Right lobe of liver (tissue), 6 donors: ENCODE data around the gene DNAJA2. TPM values are rescaled to one million over a fixed set of nuclear protein-coding genes. Genes with fewer than 3 reads are reported as not detected.
"Not testable (repeated sequence)": the region's sequence is repeated elsewhere in the genome, so short reads cannot be mapped to it uniquely, and the experiment has no call there.

Experiments used
- ATAC-seq, 4 donors: fragments of 200-7000 bp; cut with Tn5 transposase; one replicate each; pipeline ENCODE4 v1.9.1; 2020; ENCODE audit warnings: mild to moderate bottlenecking in 4 of 4, moderate library complexity in 4 of 4
- DNase-seq, 3 donors: peaks; one replicate each; pipeline ENCODE4 v3.0.0-alpha.2; 2020
- H3K27ac ChIP-seq, 3 donors: fragments of 200-600 bp; one replicate each; pipeline ENCODE4 v1.8.0; 2022
- H3K27me3 ChIP-seq, 2 donors: fragments of 200-600 bp; one replicate each; pipeline ENCODE4 v1.8.0; 2022
- H3K36me3 ChIP-seq, 4 donors: fragments of 200-600 bp; sonication (generic) in 1 of 4; one replicate each; pipeline versions ENCODE4 v1.5.1 to v1.8.0; 2017 to 2022; ENCODE audit warnings: control low read depth in 1 of 4
- H3K4me1 ChIP-seq, 4 donors: fragments of 200-600 bp; sonication (generic) in 1 of 4; one replicate each; pipeline versions ENCODE4 v1.5.1 to v1.8.0; 2017 to 2022; ENCODE audit warnings: control low read depth in 1 of 4
- H3K4me3 ChIP-seq, 3 donors: fragments of 200-600 bp; one replicate each; pipeline ENCODE4 v1.8.0; 2022
- H3K9me3 ChIP-seq, 4 donors: fragments of 200-600 bp; sonication (generic) in 1 of 4; one replicate each; pipeline versions ENCODE4 v1.5.1 to v1.8.0; 2017 to 2022; ENCODE audit warnings: control low read depth in 1 of 4
- CTCF ChIP-seq, 4 donors: fragments of 200-600 bp in 3 of 4; fragments of 450-650 bp in 1 of 4; IDR thresholded peaks; one replicate each; pipeline versions ENCODE4 v1.5.1 to v1.8.0; 2016 to 2022; ENCODE audit warnings: antibody characterized with exemption in 4 of 4, mild to moderate bottlenecking in 2 of 4
- POLR2A ChIP-seq: fragments of 450-650 bp; IDR thresholded peaks from one replicate; pipeline ENCODE4 v1.6.1; 2017; ENCODE audit warnings: antibody characterized with exemption, mild to moderate bottlenecking
- WGBS: methylation state at CpG from one replicate; pipeline ENCODE4 v1.1.6; 2018; ENCODE audit warnings: low coverage, low lambda C conversion rate; ENCODE audit not compliant: insufficient coverage; ENCODE audit errors: missing lambda C conversion rate; 5-methylcytosine and 5-hydroxymethylcytosine counted together
- intact Hi-C, 2 donors: fragments of 100-400 bp; cut with DNase I; formaldehyde crosslinking; loops; one replicate each; pipeline versions ENCODE4 v1.11.2 to v1.14.1; 2022
- total RNA-seq, 6 experiments: library from RNA; depleted of rRNA in 2 of 6; stranded (reverse); fragments of >200 nt in 2 of 6; fragmentation: NEBNext Ultra II Directional in 3 of 6; extraction: Animal tissue kit (Norgen Biotek cat#: 25700) in 3 of 6; gene quantifications; one replicate each; pipeline versions ENCODE4 v1.1.0 to v1.2.4, GENCODE V29; 2016 to 2023
- donor health status: DM: no; HTN: yes; CAD: no.
- donor health status: DM: no; HTN: no; CAD: no.
- donor health status: DM: no; HTN: no; CAD: no.
- donor health status: DM: no; HTN: yes; CAD: no.
- donor health status: DM: no; HTN: yes; CAD: no.

Gene DNAJA2
- total RNA-seq, 6 experiments from 2014 or later = 25.3 to 38.3 (median 32.0) TPM

- Histone ChIP-seq H3K27ac (no peak overlapping the region), H3K4me3 (no peak overlapping the region), H3K9me3 (no peaks in the 10 kb centered on the region), H3K27me3 (no peaks in the 10 kb centered on the region), H3K4me1 (no peaks in the 10 kb centered on the region), H3K36me3 (no peaks in the 10 kb centered on the region)
- no peak for DNase-seq
- TF ChIP-seq CTCF (IDR thresholded peaks at IDR 0.05) (no peak), POLR2A (no peak)
- ATAC-seq = peak; percentile 30 to 62 (median 44)
- 44% methylated on average over 2 of the region's 6 CpGs for WGBS
- intact Hi-C loops = loop anchor here in 1 of 2 donors (10.0 kb wide), 1 partner anchor 62 kb away; no protein-coding TSS in a partner anchor
Measured at GRCh38 chr16:47016700-47017133, 43.2 kb upstream of the DNAJA2 start.

- Histone ChIP-seq H3K27me3 (no peaks in the 10 kb centered on the region), H3K4me1 (no peaks in the 10 kb centered on the region), H3K36me3 (no peaks in the 10 kb centered on the region), H3K9me3 (no peaks in the 10 kb centered on the region), H3K27ac (no peak overlapping the region), H3K4me3 (no peak overlapping the region)
- TF ChIP-seq POLR2A (no peak), CTCF (IDR thresholded peaks at IDR 0.05) (no peak)
- no peak for DNase-seq
- no peak for ATAC-seq
- intact Hi-C loops = loop anchor here in 1 of 2 donors (10.0 kb wide), 1 partner anchor 59 kb away; no protein-coding TSS in a partner anchor
- 84% methylated on average over 9 of the region's 25 CpGs for WGBS
Measured at GRCh38 chr16:47013910-47014309, 40.4 kb upstream of the DNAJA2 start.

- 81% methylated on average over 4 of the region's 4 CpGs for WGBS
- ATAC-seq = no peak
- intact Hi-C loops = loop anchor here in 1 of 2 donors (10.0 kb wide), 1 partner anchor 58 kb away; no protein-coding TSS in a partner anchor
Measured at GRCh38 chr16:47013172-47013571, 39.7 kb upstream of the DNAJA2 start.

GRCh38 chr16:47010812-47011211 lies 37.3 kb upstream of the DNAJA2 start:
- H3K36me3 ChIP-seq, H3K4me3 ChIP-seq, DNase-seq, H3K27ac ChIP-seq, H3K9me3 ChIP-seq, H3K27me3 ChIP-seq, ATAC-seq, H3K4me1 ChIP-seq: not testable (repeated sequence)
- intact Hi-C loops = loop anchor here in 1 of 2 donors (10.0 kb wide), 1 partner anchor 56 kb away; no protein-coding TSS in a partner anchor
- WGBS = 75% methylated on average over 2 of the region's 2 CpGs

More at GRCh38 chr16:47013172-47013571, 39.7 kb upstream of the DNAJA2 start:
- Histone ChIP-seq H3K36me3 (no peaks in the 10 kb centered on the region), H3K27me3 (no peaks in the 10 kb centered on the region), H3K4me3 (no peak overlapping the region), H3K4me1 (no peaks in the 10 kb centered on the region), H3K27ac (no peak overlapping the region), H3K9me3 (no peaks in the 10 kb centered on the region)
- TF ChIP-seq CTCF (IDR thresholded peaks at IDR 0.05) (no peak), POLR2A (no peak)
- DNase-seq = no peak

GRCh38 chr16:47008612-47009011 lies 35.1 kb upstream of the DNAJA2 start:
- 77% methylated on average over 2 of the region's 2 CpGs for WGBS
- TF ChIP-seq POLR2A (no peak), CTCF (IDR thresholded peaks at IDR 0.05) (no peak)
- intact Hi-C loops = no loop called here
- Histone ChIP-seq H3K36me3 (no peaks in the 10 kb centered on the region), H3K9me3 (no peaks in the 10 kb centered on the region), H3K4me1 (no peaks in the 10 kb centered on the region), H3K4me3 (no peak overlapping the region), H3K27ac (no peak overlapping the region), H3K27me3 (no peaks in the 10 kb centered on the region)
- ATAC-seq (no peak), DNase-seq (no peak)
